Neural cell (in vitro differentiated cells): ENCODE measurements around the gene DENND10.

Experiments
- EZH2 ChIP-seq: fragments of 200-600, 300-800 bp; shearing (Covaris generic), sonication (generic); IDR thresholded peaks from 2 replicates; pipeline ENCODE4 v1.6.1; 2014; ENCODE audit warnings: antibody characterized with exemption, low read length, borderline replicate concordance, mild to moderate bottlenecking; ENCODE audit not compliant: insufficient read depth, poor library complexity, severe bottlenecking
- POLR2AphosphoS5 ChIP-seq: IDR thresholded peaks from 2 replicates; pipeline ENCODE4 v1.6.1; 2012
- RAD21 ChIP-seq: fragments of 450-650 bp; conservative IDR thresholded peaks from 2 replicates; pipeline ENCODE4 v1.6.1; 2014; ENCODE audit warnings: antibody characterized with exemption, mild to moderate bottlenecking, moderate library complexity
- TF ChIP-seq, protein P1 (sequence below): IDR thresholded peaks from 2 replicates; pipeline ENCODE4 v1.6.1; 2012; ENCODE audit warnings: borderline replicate concordance
- TF ChIP-seq, protein P2 (sequence below): fragments of 450-650 bp; IDR thresholded peaks from 2 replicates; pipeline ENCODE4 v1.5.1; 2014; ENCODE audit warnings: antibody characterized with exemption, mild to moderate bottlenecking, moderate library complexity; ENCODE audit not compliant: poor library complexity, severe bottlenecking

DNA sequence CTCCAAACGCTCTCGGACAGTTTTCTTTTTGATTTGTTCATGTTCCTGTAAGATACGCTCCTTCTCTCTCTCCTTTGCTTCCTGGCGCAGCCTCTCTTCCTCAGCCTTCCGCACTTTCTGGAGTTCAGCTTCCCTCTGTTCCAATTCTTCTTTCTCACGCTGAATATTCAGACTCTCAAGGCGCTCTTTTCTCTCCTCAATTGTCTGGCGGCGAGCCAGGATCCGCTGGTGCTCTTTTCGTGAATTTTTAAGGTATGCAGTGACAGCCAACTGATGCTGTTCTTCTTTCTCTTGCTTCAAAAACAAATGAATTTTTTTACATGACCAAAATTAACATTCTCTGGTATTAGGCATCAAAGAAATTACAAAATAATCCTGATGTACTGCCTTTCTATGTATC lies 45.9 kb upstream of the DENND10 start:
- TF ChIP-seq POLR2AphosphoS5, result no peak
- no peak for TF ChIP-seq EZH2
- TF ChIP-seq, protein P1, sequence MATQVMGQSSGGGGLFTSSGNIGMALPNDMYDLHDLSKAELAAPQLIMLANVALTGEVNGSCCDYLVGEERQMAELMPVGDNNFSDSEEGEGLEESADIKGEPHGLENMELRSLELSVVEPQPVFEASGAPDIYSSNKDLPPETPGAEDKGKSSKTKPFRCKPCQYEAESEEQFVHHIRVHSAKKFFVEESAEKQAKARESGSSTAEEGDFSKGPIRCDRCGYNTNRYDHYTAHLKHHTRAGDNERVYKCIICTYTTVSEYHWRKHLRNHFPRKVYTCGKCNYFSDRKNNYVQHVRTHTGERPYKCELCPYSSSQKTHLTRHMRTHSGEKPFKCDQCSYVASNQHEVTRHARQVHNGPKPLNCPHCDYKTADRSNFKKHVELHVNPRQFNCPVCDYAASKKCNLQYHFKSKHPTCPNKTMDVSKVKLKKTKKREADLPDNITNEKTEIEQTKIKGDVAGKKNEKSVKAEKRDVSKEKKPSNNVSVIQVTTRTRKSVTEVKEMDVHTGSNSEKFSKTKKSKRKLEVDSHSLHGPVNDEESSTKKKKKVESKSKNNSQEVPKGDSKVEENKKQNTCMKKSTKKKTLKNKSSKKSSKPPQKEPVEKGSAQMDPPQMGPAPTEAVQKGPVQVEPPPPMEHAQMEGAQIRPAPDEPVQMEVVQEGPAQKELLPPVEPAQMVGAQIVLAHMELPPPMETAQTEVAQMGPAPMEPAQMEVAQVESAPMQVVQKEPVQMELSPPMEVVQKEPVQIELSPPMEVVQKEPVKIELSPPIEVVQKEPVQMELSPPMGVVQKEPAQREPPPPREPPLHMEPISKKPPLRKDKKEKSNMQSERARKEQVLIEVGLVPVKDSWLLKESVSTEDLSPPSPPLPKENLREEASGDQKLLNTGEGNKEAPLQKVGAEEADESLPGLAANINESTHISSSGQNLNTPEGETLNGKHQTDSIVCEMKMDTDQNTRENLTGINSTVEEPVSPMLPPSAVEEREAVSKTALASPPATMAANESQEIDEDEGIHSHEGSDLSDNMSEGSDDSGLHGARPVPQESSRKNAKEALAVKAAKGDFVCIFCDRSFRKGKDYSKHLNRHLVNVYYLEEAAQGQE, result no peak
- TF ChIP-seq RAD21, result no peak
- TF ChIP-seq, protein P2, sequence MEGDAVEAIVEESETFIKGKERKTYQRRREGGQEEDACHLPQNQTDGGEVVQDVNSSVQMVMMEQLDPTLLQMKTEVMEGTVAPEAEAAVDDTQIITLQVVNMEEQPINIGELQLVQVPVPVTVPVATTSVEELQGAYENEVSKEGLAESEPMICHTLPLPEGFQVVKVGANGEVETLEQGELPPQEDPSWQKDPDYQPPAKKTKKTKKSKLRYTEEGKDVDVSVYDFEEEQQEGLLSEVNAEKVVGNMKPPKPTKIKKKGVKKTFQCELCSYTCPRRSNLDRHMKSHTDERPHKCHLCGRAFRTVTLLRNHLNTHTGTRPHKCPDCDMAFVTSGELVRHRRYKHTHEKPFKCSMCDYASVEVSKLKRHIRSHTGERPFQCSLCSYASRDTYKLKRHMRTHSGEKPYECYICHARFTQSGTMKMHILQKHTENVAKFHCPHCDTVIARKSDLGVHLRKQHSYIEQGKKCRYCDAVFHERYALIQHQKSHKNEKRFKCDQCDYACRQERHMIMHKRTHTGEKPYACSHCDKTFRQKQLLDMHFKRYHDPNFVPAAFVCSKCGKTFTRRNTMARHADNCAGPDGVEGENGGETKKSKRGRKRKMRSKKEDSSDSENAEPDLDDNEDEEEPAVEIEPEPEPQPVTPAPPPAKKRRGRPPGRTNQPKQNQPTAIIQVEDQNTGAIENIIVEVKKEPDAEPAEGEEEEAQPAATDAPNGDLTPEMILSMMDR, result no peak
